Stimulated activated CD4-positive, alpha-beta T cell treated with anti-CD3 and anti-CD28 coated beads, Interleukin-1b, Interleukin-23, amount 100 ng/mL, for 24 hours (primary cell): ENCODE results near the gene ESM1.

Experiments
- DNase-seq, 4 experiments: peaks; one replicate each; pipeline ENCODE4 v3.0.0-alpha.2; 2020; ENCODE audit warnings: low read depth in 4 of 4, low spot score in 1 of 4

The ESM1 gene

GRCh38 chr5:54986269-54986654 is 869 bp upstream of the ESM1 start:
- DNase-seq, result no peak

GRCh38 chr5:54981928-54982327 is 3.5 kb downstream of the ESM1 start:
- no peak for DNase-seq

GRCh38 chr5:54975701-54976100 is 9.7 kb downstream of the ESM1 start:
- DNase-seq, result no peak

GRCh38 chr5:54969856-54970828 is 15.3 kb downstream of the ESM1 start:
- DNase-seq, result no peak

- no peak for DNase-seq
Observed at GRCh38 chr5:54969242-54969641, 16.2 kb downstream of the ESM1 start.

GRCh38 chr5:54965806-54966205 is 19.6 kb downstream of the ESM1 start:
- DNase-seq, result no peak

GRCh38 chr5:54964405-54964804 is 21.0 kb downstream of the ESM1 start:
- DNase-seq, result no peak

- peak in 1 of 4 experiments; percentile 42 for DNase-seq
Observed at GRCh38 chr5:54959673-54960418, 25.5 kb downstream of the ESM1 start.

GRCh38 chr5:54956922-54957321 is 28.5 kb downstream of the ESM1 start:
- DNase-seq, result no peak

GRCh38 chr5:54947187-54947586 is 38.2 kb downstream of the ESM1 start:
- DNase-seq, result no peak

GRCh38 chr5:54946306-54946819 is 39.0 kb downstream of the ESM1 start:
- no peak for DNase-seq

GRCh38 chr5:54944364-54944763 is 41.0 kb downstream of the ESM1 start:
- peak in 1 of 4 experiments; percentile 18 for DNase-seq

- no peak for DNase-seq
Observed at GRCh38 chr5:54942064-54942778, 43.2 kb downstream of the ESM1 start.

GRCh38 chr5:54936201-54936600 is 49.2 kb downstream of the ESM1 start:
- DNase-seq, result no peak

GRCh38 chr5:54932789-54933188 is 52.6 kb downstream of the ESM1 start:
- no peak for DNase-seq

GRCh38 chr5:54930736-54931135 is 54.7 kb downstream of the ESM1 start:
- no peak for DNase-seq
